Fibroblast of lung (primary cell): Measurements from ENCODE around the gene TPH2. TPM values are rescaled to one million over a fixed set of nuclear protein-coding genes. Genes with fewer than 3 reads are reported as not detected.

Source experiments
- DNase-seq, 2 donors: peaks; one replicate each; pipeline versions ENCODE4 v3.0.0 to v3.0.0-alpha.2; 2010; ENCODE audit warnings: low read depth in 2 of 2
- H2AFZ ChIP-seq: 2 replicates; pipeline ENCODE4 v1.5.1; 2012; ENCODE audit warnings: low read length, control low read depth, inconsistent platforms
- H3K27ac ChIP-seq: 2 replicates; pipeline ENCODE4 v1.5.1; 2011; ENCODE audit warnings: low read length, control low read depth; ENCODE audit not compliant: insufficient read depth
- H3K27me3 ChIP-seq: 2 replicates; pipeline ENCODE4 v1.5.1; 2011; ENCODE audit warnings: mild to moderate bottlenecking, low read length; ENCODE audit not compliant: control insufficient read depth, insufficient read depth
- H3K36me3 ChIP-seq: 2 replicates; pipeline ENCODE4 v1.5.1; 2011; ENCODE audit warnings: low read length; ENCODE audit not compliant: control insufficient read depth, insufficient read depth
- H3K4me1 ChIP-seq: 2 replicates; pipeline ENCODE4 v1.5.1; 2011; ENCODE audit warnings: low read length; ENCODE audit not compliant: control insufficient read depth, insufficient read depth; ENCODE audit errors: extremely low read depth
- H3K4me2 ChIP-seq: 2 replicates; pipeline ENCODE4 v1.5.1; 2011; ENCODE audit warnings: low read length, control low read depth; ENCODE audit not compliant: insufficient read depth; ENCODE audit errors: extremely low read depth
- H3K4me3 ChIP-seq, 4 experiments: fragments of 200-600 bp in 1 of 4; sonication (generic) in 1 of 4; replicated peaks in 1 of 4; 2 replicates each; pipeline ENCODE4 v1.5.1; 2011 to 2016; ENCODE audit warnings: low read length in 4 of 4, low read depth in 3 of 4, mild to moderate bottlenecking in 3 of 4, control low read depth in 2 of 4, inconsistent platforms in 1 of 4, mixed read lengths in 1 of 4; ENCODE audit not compliant: insufficient read depth in 1 of 4; ENCODE audit errors: control extremely low read depth in 1 of 4
- H3K79me2 ChIP-seq: 2 replicates; pipeline ENCODE4 v1.5.1; 2012; ENCODE audit warnings: mild to moderate bottlenecking, low read length, inconsistent platforms; ENCODE audit not compliant: control insufficient read depth, insufficient read depth
- H3K9ac ChIP-seq: 2 replicates; pipeline ENCODE4 v1.5.1; 2011; ENCODE audit warnings: mild to moderate bottlenecking, low read length, control low read depth; ENCODE audit not compliant: insufficient read depth
- H3K9me3 ChIP-seq: 2 replicates; pipeline ENCODE4 v1.5.1; 2012; ENCODE audit warnings: low read depth, low read length; ENCODE audit not compliant: control insufficient read depth, insufficient read depth
- H4K20me1 ChIP-seq: 2 replicates; pipeline ENCODE4 v1.5.1; 2011; ENCODE audit warnings: low read length; ENCODE audit not compliant: control insufficient read depth, insufficient read depth; ENCODE audit errors: extremely low read depth
- EZH2 ChIP-seq: IDR thresholded peaks from 2 replicates; pipeline ENCODE4 v1.5.1; 2012; ENCODE audit warnings: low read length, control low read depth, mild to moderate bottlenecking; ENCODE audit errors: missing control alignments
- polyA plus RNA-seq, 2 donors: library from polyadenylated mRNA; depleted of rRNA in 1 of 2; stranded (reverse) in 1 of 2; unstranded in 1 of 2; fragments of >200 nt; gene quantifications; 2 replicates each; pipeline ENCODE4 v1.2.1, GENCODE V29; 2011 to 2012; ENCODE audit warnings: missing spikeins in 1 of 2
- total RNA-seq: library from RNA; depleted of rRNA; stranded (reverse); fragments of >200 nt; gene quantifications from 2 replicates; pipeline ENCODE4 v1.2.1, GENCODE V29; 2014
- TF ChIP-seq, protein P1 (sequence below), 2 donors: IDR thresholded peaks in 1 of 2; conservative IDR thresholded peaks in 1 of 2; 1 replicate in 1 of 2; 2 replicates in 1 of 2; pipeline ENCODE4 v1.5.1; 2011 to 2012; ENCODE audit warnings: low read length in 2 of 2, control low read depth in 1 of 2, inconsistent platforms in 1 of 2, low read depth in 1 of 2, mild to moderate bottlenecking in 1 of 2

The TPH2 gene
- total and polyA plus RNA-seq, 2 donors (not counting 1 experiment from before 2014, with no cell fraction given), result 0.03 TPM; not detected in 1

DNA sequence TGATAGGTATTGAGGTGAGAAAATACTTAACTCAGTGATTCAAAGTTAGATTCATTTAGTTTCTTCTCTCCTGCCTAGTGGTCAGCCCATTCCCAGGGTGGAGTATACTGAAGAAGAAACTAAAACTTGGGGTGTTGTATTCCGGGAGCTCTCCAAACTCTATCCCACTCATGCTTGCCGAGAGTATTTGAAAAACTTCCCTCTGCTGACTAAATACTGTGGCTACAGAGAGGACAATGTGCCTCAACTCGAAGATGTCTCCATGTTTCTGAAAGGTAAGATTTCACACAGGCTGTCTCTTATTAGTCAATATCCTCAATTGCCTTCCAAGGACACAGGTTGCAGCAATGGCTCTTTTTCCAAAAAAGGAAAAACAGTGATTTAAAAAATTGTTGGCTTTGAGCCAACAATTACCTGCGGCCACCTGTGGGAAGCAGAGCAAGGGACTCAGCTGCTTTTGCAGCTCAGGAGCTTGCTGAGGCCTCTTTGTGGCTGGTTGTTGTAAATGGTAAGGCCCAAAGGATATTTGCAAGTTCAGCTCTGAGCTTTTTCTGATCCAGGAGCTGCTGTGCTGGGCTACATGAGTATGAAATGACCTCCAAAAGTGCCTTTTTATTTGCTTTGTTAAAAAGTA, 33.9 kb downstream of the TPH2 start:
- H3K27ac ChIP-seq, result no peak overlapping the region
- TF ChIP-seq EZH2, result no peak
- TF ChIP-seq, protein P1, sequence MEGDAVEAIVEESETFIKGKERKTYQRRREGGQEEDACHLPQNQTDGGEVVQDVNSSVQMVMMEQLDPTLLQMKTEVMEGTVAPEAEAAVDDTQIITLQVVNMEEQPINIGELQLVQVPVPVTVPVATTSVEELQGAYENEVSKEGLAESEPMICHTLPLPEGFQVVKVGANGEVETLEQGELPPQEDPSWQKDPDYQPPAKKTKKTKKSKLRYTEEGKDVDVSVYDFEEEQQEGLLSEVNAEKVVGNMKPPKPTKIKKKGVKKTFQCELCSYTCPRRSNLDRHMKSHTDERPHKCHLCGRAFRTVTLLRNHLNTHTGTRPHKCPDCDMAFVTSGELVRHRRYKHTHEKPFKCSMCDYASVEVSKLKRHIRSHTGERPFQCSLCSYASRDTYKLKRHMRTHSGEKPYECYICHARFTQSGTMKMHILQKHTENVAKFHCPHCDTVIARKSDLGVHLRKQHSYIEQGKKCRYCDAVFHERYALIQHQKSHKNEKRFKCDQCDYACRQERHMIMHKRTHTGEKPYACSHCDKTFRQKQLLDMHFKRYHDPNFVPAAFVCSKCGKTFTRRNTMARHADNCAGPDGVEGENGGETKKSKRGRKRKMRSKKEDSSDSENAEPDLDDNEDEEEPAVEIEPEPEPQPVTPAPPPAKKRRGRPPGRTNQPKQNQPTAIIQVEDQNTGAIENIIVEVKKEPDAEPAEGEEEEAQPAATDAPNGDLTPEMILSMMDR (conservative IDR thresholded peaks at IDR 0.05 in 1 of 2, IDR thresholded peaks at IDR 0.05 in 1 of 2; ENCODE audit: low read depth in 1 of 2, low read length in 2 of 2), result no peak
- H3K9ac ChIP-seq, result no peak overlapping the region
- no peaks in the 10 kb centered on the region for H3K79me2 ChIP-seq
- H2AFZ ChIP-seq, result no peak overlapping the region
- no peak overlapping the region for H3K4me3 ChIP-seq
- no peaks in the 10 kb centered on the region for H3K36me3 ChIP-seq
- H4K20me1 ChIP-seq, result no peaks in the 10 kb centered on the region
- H3K9me3 ChIP-seq, result no peaks in the 10 kb centered on the region
- no peak overlapping the region for H3K4me2 ChIP-seq
- H3K4me1 ChIP-seq, result no peaks in the 10 kb centered on the region
- H3K27me3 ChIP-seq, result no peaks in the 10 kb centered on the region
- no peak for DNase-seq

DNA sequence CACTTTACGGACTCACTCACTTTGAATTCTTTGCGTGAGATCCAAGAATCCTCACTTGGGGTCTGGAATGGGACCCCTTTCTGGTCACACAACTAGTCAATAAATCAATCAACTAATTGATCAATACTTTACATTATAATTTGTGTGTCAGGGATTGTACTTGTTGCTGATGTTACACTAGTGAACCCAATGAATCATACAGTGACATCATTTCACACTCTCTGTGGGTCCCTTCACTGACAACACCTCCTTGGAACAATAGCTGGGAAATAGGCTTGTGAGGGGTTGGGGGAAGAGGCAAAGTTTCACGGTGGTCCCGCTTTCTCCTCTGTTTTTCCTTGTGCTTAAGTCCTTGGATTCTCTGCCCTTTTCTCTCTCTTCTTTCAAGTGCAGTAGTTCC, 35.0 kb downstream of the TPH2 start:
- Histone ChIP-seq H3K4me2 (no peak overlapping the region), H3K36me3 (no peaks in the 10 kb centered on the region), H3K4me1 (no peaks in the 10 kb centered on the region), H4K20me1 (no peaks in the 10 kb centered on the region), H3K27ac (no peak overlapping the region), H3K9me3 (no peaks in the 10 kb centered on the region), H3K79me2 (no peaks in the 10 kb centered on the region), H3K4me3 (no peak overlapping the region), H3K27me3 (no peaks in the 10 kb centered on the region), H3K9ac (no peak overlapping the region), H2AFZ (no peak overlapping the region)
- TF ChIP-seq EZH2, result no peak
- TF ChIP-seq, protein P1 (conservative IDR thresholded peaks at IDR 0.05 in 1 of 2, IDR thresholded peaks at IDR 0.05 in 1 of 2; ENCODE audit: low read depth in 1 of 2, low read length in 2 of 2), result no peak
- no peak for DNase-seq

DNA sequence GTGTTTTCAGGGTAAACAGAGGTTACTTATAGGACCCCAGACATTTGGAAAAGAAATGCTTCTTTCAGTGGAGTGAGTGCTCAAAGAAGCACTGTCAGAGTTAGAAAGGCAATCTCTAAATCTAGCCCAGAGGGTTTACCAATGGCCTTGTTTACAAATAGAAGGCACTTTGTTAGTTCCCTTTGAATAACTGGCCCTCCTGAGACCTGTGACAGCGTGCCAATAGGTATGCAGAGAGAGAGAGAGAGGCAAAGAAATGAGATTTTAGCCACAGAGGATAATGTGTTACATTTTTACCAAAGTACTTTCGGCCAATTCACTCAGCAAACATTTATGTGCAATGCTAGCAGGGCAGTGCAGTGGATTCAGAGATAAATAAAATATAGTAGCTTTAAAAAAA, 41.9 kb downstream of the TPH2 start:
- H2AFZ ChIP-seq, result no peak overlapping the region
- no peaks in the 10 kb centered on the region for H3K36me3 ChIP-seq
- H3K79me2 ChIP-seq, result no peaks in the 10 kb centered on the region
- no peaks in the 10 kb centered on the region for H4K20me1 ChIP-seq
- no peak overlapping the region for H3K27ac ChIP-seq
- no peaks in the 10 kb centered on the region for H3K27me3 ChIP-seq
- DNase-seq, result no peak
- no peak overlapping the region for H3K4me2 ChIP-seq
- H3K4me1 ChIP-seq, result no peaks in the 10 kb centered on the region
- H3K9me3 ChIP-seq, result no peaks in the 10 kb centered on the region
- H3K4me3 ChIP-seq, result no peak overlapping the region
- no peak overlapping the region for H3K9ac ChIP-seq
- TF ChIP-seq, protein P1 (conservative IDR thresholded peaks at IDR 0.05 in 1 of 2, IDR thresholded peaks at IDR 0.05 in 1 of 2; ENCODE audit: low read depth in 1 of 2, low read length in 2 of 2), result no peak
- no peak for TF ChIP-seq EZH2
